Lung (tissue), 12 donors: ENCODE data around the gene PDGFB. TPM values are rescaled to one million over a fixed set of nuclear protein-coding genes. Genes with fewer than 3 reads are reported as not detected.

Experiments
- ATAC-seq: fragments of 200-7000 bp; cut with Tn5 transposase; one replicate; pipeline ENCODE4 v1.9.1; 2020; ENCODE audit warnings: moderate number of reproducible peaks; ENCODE audit not compliant: insufficient read depth, low FRiP score
- DNase-seq, 3 donors: peaks; one replicate each; pipeline ENCODE4 v3.0.0-alpha.2; 2013 to 2017
- H3K27ac ChIP-seq, 2 donors: one replicate each; pipeline ENCODE4 v1.5.1; 2013; ENCODE audit warnings: mild to moderate bottlenecking in 2 of 2, moderate library complexity in 2 of 2, control low read depth in 1 of 2, inconsistent platforms in 1 of 2, low read depth in 1 of 2, low read length in 1 of 2
- H3K27me3 ChIP-seq, 3 donors: one replicate each; pipeline ENCODE4 v1.5.1; 2013; ENCODE audit warnings: low read length in 2 of 3; ENCODE audit not compliant: control insufficient read depth in 3 of 3, insufficient read depth in 3 of 3
- H3K36me3 ChIP-seq, 4 donors: one replicate each; pipeline ENCODE4 v1.5.1; 2013; ENCODE audit warnings: low read length in 4 of 4, mild to moderate bottlenecking in 1 of 4, moderate library complexity in 1 of 4; ENCODE audit not compliant: control insufficient read depth in 4 of 4, insufficient read depth in 4 of 4
- H3K4me1 ChIP-seq, 5 donors: one replicate each; pipeline ENCODE4 v1.5.1; 2013; ENCODE audit warnings: low read length in 5 of 5, mild to moderate bottlenecking in 2 of 5, moderate library complexity in 1 of 5; ENCODE audit not compliant: control insufficient read depth in 5 of 5, insufficient read depth in 5 of 5
- H3K4me3 ChIP-seq: one replicate; pipeline ENCODE4 v1.5.1; 2013; ENCODE audit warnings: mild to moderate bottlenecking, control low read depth, moderate library complexity
- H3K9ac ChIP-seq, 2 donors: one replicate each; pipeline ENCODE4 v1.5.1; 2013; ENCODE audit warnings: low read length in 2 of 2, control low read depth in 1 of 2; ENCODE audit not compliant: insufficient read depth in 1 of 2
- H3K9me3 ChIP-seq, 4 donors: one replicate each; pipeline ENCODE4 v1.5.1; 2013; ENCODE audit warnings: low read length in 3 of 4, mild to moderate bottlenecking in 1 of 4, moderate library complexity in 1 of 4; ENCODE audit not compliant: control insufficient read depth in 4 of 4, insufficient read depth in 3 of 4
- WGBS, 2 donors: extraction: QIAGEN DNeasy Blood & Tissue Kit; methylation state at CpG; one replicate each; pipeline ENCODE4 v1.1.7; 2013; 5-methylcytosine and 5-hydroxymethylcytosine counted together
- polyA plus RNA-seq, 2 donors: library from polyadenylated mRNA; stranded (reverse); fragments of 200-250 nt; gene quantifications; one replicate each; pipeline ENCODE4 v1.2.1, GENCODE V29; 2013
- total RNA-seq, 2 donors: library from RNA; depleted of rRNA in 1 of 2; stranded (reverse); fragments of >200 nt in 1 of 2; gene quantifications; one replicate each; pipeline ENCODE4 v1.2.1, GENCODE V29; 2014 to 2021
- TF ChIP-seq, protein P1 (sequence below): IDR thresholded peaks from 2 replicates; pipeline ENCODE4 v1.5.1; 2012; ENCODE audit warnings: mild to moderate bottlenecking; ENCODE audit errors: control extremely low read depth, extremely low read depth
- donor health status: control.
- donor health status: control.
- donor health status: Bipolar disorder and iron deficiency.
- donor health status: healthy.
- donor health status: DM: yes; HTN: yes; CAD: no.

PDGFB gene
- total and polyA plus RNA-seq, 4 donors = 9.8 to 56.7 (median 29.5) TPM

DNA sequence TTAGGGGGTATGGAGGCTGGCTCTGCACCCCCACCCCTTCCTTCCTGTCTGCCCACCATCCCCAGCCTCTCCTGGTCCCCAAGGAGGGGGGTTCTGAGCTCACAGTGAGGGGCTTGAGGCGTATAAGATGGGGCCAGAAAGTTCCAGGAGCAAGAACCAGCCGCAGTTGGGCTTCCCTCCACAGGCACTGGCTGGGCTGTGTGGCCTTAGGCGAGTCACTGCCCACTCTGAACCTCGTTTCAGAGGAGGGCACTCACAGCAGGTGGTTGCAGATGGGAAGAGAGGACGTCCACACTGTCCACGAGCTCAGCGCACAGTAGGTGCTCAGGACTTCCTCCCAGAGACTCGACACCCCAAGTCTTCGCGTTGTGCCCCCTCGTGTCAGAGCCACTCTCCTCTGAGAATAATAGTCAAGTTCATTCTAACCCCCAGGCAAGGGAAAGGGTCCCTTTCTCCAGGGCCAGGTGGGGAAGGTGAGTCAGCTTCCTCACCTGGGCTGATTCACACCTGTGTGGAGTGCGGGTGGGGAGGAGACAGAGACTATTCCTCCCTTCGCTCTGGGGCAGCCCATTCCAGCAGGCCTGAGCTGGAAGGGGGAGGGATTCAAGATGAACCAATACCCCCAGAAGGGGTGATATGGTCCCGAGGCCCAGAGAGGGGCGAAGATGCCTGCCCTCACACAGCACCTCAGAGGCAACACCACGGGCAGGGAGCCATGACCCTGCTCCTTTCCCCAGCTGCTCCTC is 45.4 kb upstream of the PDGFB start:
- Histone ChIP-seq H3K4me1 (peaks cover 0 to 19% (median 6%) of the 10 kb centered on the region in 5 donors), H3K4me3 (no peak overlapping the region), H3K36me3 (no peaks in the 10 kb centered on the region), H3K27me3 (no peaks in the 10 kb centered on the region), H3K9me3 (peaks cover 0 to under 1% (median 0%) of the 10 kb centered on the region in 4 donors), H3K9ac (no peak overlapping the region), H3K27ac (no peak overlapping the region)
- 92 to 95% methylated on average over 15 to 16 of the region's 16 CpGs for WGBS, 2 donors
- TF ChIP-seq, protein P1, sequence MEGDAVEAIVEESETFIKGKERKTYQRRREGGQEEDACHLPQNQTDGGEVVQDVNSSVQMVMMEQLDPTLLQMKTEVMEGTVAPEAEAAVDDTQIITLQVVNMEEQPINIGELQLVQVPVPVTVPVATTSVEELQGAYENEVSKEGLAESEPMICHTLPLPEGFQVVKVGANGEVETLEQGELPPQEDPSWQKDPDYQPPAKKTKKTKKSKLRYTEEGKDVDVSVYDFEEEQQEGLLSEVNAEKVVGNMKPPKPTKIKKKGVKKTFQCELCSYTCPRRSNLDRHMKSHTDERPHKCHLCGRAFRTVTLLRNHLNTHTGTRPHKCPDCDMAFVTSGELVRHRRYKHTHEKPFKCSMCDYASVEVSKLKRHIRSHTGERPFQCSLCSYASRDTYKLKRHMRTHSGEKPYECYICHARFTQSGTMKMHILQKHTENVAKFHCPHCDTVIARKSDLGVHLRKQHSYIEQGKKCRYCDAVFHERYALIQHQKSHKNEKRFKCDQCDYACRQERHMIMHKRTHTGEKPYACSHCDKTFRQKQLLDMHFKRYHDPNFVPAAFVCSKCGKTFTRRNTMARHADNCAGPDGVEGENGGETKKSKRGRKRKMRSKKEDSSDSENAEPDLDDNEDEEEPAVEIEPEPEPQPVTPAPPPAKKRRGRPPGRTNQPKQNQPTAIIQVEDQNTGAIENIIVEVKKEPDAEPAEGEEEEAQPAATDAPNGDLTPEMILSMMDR = no peak
- ATAC-seq = no peak
- DNase-seq = no peak

DNA sequence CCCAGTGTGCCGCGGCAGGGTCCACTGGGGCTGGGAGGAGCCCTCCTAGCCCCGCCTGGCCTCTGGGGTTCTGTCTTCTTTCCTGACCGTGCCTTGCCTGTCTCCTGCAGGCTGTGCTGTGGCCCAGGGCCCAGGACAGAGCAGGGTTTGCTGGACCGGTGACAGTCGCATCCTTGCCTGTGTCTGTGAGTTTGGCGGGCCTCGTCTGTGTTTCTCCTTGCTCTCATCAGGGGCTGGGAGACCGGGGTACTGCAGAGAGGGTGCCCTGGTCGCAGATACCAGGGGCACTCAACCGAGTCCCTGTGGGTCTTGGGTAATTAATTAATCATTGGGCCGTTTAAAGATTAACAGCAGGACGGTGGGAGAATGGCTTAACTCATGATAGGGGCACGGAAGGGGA is 44.8 kb upstream of the PDGFB start:
- Histone ChIP-seq H3K27me3 (no peaks in the 10 kb centered on the region), H3K27ac (no peak overlapping the region), H3K36me3 (no peaks in the 10 kb centered on the region), H3K9ac (no peak overlapping the region), H3K4me1 (peaks cover 0 to 19% (median 6%) of the 10 kb centered on the region in 5 donors), H3K4me3 (no peak overlapping the region), H3K9me3 (peaks cover 0 to 4% (median 2%) of the 10 kb centered on the region in 4 donors)
- no peak for DNase-seq
- 80 to 86% methylated on average over 14 of the region's 14 CpGs for WGBS, 2 donors
- TF ChIP-seq, protein P1 = no peak
- ATAC-seq = no peak

DNA sequence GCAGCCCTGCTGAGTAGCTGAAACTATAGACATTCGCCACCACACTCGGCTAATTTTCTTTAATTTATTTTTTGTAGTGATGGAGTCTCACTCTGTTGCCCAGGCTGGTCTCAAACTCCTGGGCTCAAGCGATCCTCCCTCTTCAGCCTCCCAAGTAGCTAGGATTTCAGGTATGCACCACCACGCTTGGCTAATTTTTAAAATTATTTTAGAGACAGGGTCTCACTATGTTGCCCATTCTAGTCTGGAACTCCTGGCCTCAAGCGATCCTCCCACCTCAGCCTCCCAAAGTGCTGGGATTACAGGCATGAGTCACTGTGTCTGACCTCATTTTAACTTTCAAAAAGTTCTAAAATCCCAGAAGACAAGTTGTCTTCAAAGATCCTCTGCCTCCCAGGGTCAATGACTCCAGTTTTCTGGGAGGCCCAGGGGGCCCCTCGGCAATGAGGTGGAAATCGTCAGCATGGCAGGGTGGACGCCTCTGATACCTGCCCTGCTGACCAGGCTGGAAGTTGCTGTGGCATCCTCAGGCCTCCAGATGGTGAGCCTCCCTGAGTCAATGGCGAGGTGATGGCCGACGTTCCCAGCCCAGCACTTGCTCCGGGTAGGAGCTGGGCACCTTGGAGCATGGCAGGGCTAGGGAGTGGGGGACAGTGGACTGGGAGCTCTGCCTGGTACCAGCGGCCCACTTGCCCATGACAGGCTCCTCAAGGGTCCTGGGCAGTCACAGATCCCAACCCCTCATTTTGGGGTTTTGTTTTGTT is 43.5 kb upstream of the PDGFB start:
- no peak for DNase-seq
- WGBS, 2 donors = 95 to 96% methylated on average over 13 of the region's 13 CpGs

More for the DNA sequence above, 43.5 kb upstream of the PDGFB start:
- H3K4me3 ChIP-seq = no peak overlapping the region
- no peaks in the 10 kb centered on the region for H3K36me3 ChIP-seq
- H3K4me1 ChIP-seq = peaks cover 0 to 19% (median 12%) of the 10 kb centered on the region in 5 donors
- H3K27me3 ChIP-seq = no peaks in the 10 kb centered on the region
- peaks cover 0 to 4% (median 2%) of the 10 kb centered on the region in 4 donors for H3K9me3 ChIP-seq
- TF ChIP-seq, protein P1 = no peak
- no peak overlapping the region for H3K9ac ChIP-seq
- H3K27ac ChIP-seq = no peak overlapping the region
- no peak for ATAC-seq
